ENCODE measurements around the gene CCDC137.

DNA sequence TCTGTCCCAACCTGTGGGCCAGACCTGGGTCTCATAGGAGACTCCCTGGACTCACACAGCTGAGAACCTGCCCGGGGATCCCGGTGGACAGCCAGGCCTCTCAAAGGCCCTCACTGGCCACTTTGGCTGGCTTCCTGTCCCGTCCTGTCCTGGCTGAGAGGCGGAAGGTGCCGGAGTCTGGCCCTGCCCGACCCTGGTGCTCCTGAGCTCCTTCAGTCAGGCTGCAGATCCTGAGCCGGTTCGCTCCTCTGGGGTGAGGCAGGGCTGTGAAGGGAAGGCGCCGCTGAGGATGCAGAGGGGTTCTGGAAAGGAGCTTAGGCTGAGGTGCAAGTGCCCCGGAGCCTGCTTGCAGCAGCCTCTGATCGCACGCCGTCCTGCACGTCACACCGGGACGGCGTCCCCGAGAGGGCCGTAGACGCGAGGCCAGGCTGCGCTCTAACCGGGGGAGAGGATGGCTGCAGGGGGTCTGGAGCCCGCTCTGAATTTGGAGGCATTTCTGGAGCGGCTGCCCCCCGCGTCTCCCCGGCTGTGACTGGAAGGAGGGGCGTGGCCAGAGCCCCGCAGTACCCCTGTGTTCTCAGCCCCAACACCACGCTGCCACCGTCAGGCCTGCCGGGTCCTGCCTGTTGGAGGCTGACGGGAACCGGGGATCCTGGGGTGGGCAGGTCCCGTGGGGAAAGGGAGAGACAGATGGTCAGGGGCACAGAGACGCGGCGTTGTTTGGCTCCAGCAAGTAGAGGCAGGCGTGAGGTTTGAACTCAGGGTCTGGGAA lies 21.4 kb downstream of the CCDC137 start:
- TF ChIP-seq, protein P1, sequence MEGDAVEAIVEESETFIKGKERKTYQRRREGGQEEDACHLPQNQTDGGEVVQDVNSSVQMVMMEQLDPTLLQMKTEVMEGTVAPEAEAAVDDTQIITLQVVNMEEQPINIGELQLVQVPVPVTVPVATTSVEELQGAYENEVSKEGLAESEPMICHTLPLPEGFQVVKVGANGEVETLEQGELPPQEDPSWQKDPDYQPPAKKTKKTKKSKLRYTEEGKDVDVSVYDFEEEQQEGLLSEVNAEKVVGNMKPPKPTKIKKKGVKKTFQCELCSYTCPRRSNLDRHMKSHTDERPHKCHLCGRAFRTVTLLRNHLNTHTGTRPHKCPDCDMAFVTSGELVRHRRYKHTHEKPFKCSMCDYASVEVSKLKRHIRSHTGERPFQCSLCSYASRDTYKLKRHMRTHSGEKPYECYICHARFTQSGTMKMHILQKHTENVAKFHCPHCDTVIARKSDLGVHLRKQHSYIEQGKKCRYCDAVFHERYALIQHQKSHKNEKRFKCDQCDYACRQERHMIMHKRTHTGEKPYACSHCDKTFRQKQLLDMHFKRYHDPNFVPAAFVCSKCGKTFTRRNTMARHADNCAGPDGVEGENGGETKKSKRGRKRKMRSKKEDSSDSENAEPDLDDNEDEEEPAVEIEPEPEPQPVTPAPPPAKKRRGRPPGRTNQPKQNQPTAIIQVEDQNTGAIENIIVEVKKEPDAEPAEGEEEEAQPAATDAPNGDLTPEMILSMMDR (IDR thresholded peaks at IDR 0.05; ENCODE audit: low read length): no peak
- TF ChIP-seq EZH2phosphoT487 (IDR thresholded peaks at IDR 0.05; ENCODE audit: low read length) (no peak), EZH2 (optimal IDR thresholded peaks at IDR 0.05; ENCODE audit: low read depth, low read length) (no peak)
